SK-N-SH (cell line): ENCODE results near the gene ROS1. TPM values are rescaled to one million over a fixed set of nuclear protein-coding genes. Genes with fewer than 3 reads are reported as not detected.
A peak's percentile ranks its signal among the peaks of the same experiment; 100 is the strongest.

Experiments
- CTCF ChIA-PET: fragments of 300-600, 350-600 bp; formaldehyde crosslinking; extraction: SDS; loops from one replicate; lab custom pipeline; 2021; lab: Yijun Ruan, JAX
- POLR2A ChIA-PET: fragments of 350-600 bp; sonication (Branson Sonifier 250); formaldehyde crosslinking; extraction: SDS; loops from one replicate; lab custom pipeline; 2020; ENCODE audit warnings: antibody characterized with exemption, inconsistent platforms; lab: Yijun Ruan, JAX
- DNase-seq: peaks from one replicate; pipeline ENCODE4 v3.0.0; 2012
- H2AFZ ChIP-seq: fragments of 200-600 bp; sonication (generic); 2 replicates; pipeline ENCODE4 v1.8.1; 2016; ENCODE audit warnings: antibody characterized with exemption, mild to moderate bottlenecking, low read depth
- H3F3A ChIP-seq: fragments of 200-600 bp; sonication (generic); replicated peaks from 2 replicates; pipeline ENCODE3; 2016; ENCODE audit warnings: antibody characterized with exemption, mild to moderate bottlenecking; ENCODE audit not compliant: insufficient read depth
- H3K27ac ChIP-seq, 2 experiments: fragments of 200-500 bp in 1 of 2; fragments of 200-600 bp in 1 of 2; sonication (Bioruptor generic) in 1 of 2; sonication (generic), shearing (Covaris generic) in 1 of 2; 2 replicates each; pipeline versions ENCODE4 v1.5.1 to v1.6.1; 2014 to 2016; ENCODE audit warnings: low read depth in 2 of 2, inconsistent platforms in 1 of 2, low read length in 1 of 2, mild to moderate bottlenecking in 1 of 2, mixed read lengths in 1 of 2
- H3K27me3 ChIP-seq: fragments of 200-600 bp; sonication (generic), shearing (Covaris generic); 2 replicates; pipeline ENCODE4 v1.6.1; 2016; ENCODE audit warnings: mixed run types; ENCODE audit not compliant: insufficient read depth
- H3K36me3 ChIP-seq, 2 experiments: fragments of 200-500 bp in 1 of 2; fragments of 200-600 bp in 1 of 2; sonication (Bioruptor generic) in 1 of 2; sonication (generic) in 1 of 2; replicated peaks in 1 of 2; 2 replicates each; pipeline versions ENCODE3 to v1.5.1; 2014 to 2016; ENCODE audit warnings: low read length in 1 of 2, mild to moderate bottlenecking in 1 of 2; ENCODE audit not compliant: insufficient read depth in 2 of 2, control insufficient read depth in 1 of 2
- H3K4me1 ChIP-seq, 2 experiments: fragments of 200-500 bp in 1 of 2; fragments of 200-600 bp in 1 of 2; sonication (Bioruptor generic) in 1 of 2; sonication (generic), shearing (Covaris generic) in 1 of 2; 2 replicates each; pipeline versions ENCODE4 v1.5.1 to v1.6.1; 2014 to 2016; ENCODE audit warnings: low read depth in 1 of 2, low read length in 1 of 2, mixed run types in 1 of 2; ENCODE audit not compliant: insufficient read depth in 2 of 2, control insufficient read depth in 1 of 2
- H3K4me2 ChIP-seq: fragments of 200-600 bp; sonication (generic), shearing (Covaris generic); 2 replicates; pipeline ENCODE4 v1.6.1; 2017; ENCODE audit warnings: mixed run types
- H3K4me3 ChIP-seq, 2 experiments: fragments of 200-500 bp in 1 of 2; fragments of 200-600 bp in 1 of 2; sonication (Bioruptor generic) in 1 of 2; sonication (generic), shearing (Covaris generic) in 1 of 2; 2 replicates each; pipeline versions ENCODE4 v1.5.1 to v1.8.1; 2014 to 2016; ENCODE audit warnings: low read depth in 2 of 2, inconsistent platforms in 1 of 2, low read length in 1 of 2, mild to moderate bottlenecking in 1 of 2, mixed read lengths in 1 of 2, moderate library complexity in 1 of 2
- H3K79me2 ChIP-seq: fragments of 200-600 bp; sonication (generic); 2 replicates; pipeline ENCODE4 v1.8.1; 2017; ENCODE audit warnings: mild to moderate bottlenecking; ENCODE audit not compliant: insufficient read depth
- H3K9ac ChIP-seq: fragments of 200-600 bp; sonication (generic); 2 replicates; pipeline ENCODE4 v1.6.1; 2017; ENCODE audit warnings: mixed run types
- H3K9me2 ChIP-seq: fragments of 200-600 bp; sonication (generic); 2 replicates; pipeline ENCODE4 v1.6.1; 2017; ENCODE audit warnings: mixed run types
- H3K9me3 ChIP-seq: fragments of 200-600 bp; sonication (generic); 2 replicates; pipeline ENCODE4 v1.6.1; 2017; ENCODE audit warnings: mixed run types, mild to moderate bottlenecking, moderate library complexity
- H4K20me1 ChIP-seq: fragments of 200-600 bp; sonication (generic); 2 replicates; pipeline ENCODE4 v1.6.1; 2017; ENCODE audit warnings: mild to moderate bottlenecking, mixed run types; ENCODE audit not compliant: insufficient read depth
- CHD2 ChIP-seq: fragments of 150-350 bp; IDR thresholded peaks from 2 replicates; pipeline ENCODE4 v1.6.1; 2018; ENCODE audit warnings: low read length; ENCODE audit not compliant: partially characterized antibody
- ELF1 ChIP-seq: IDR thresholded peaks from 2 replicates; pipeline ENCODE4 v1.4.0; 2012
- FOSL2 ChIP-seq: IDR thresholded peaks from 2 replicates; pipeline ENCODE4 v1.4.0; 2012; ENCODE audit warnings: low read depth, mild to moderate bottlenecking, moderate library complexity, borderline replicate concordance
- FOXJ3 ChIP-seq: sonication (generic); formaldehyde crosslinking; IDR thresholded peaks from 2 replicates; pipeline ENCODE4 v1.5.1; 2020; ENCODE audit warnings: mild to moderate bottlenecking, missing genetic modification reagents
- FOXM1 ChIP-seq: IDR thresholded peaks from 2 replicates; pipeline ENCODE4 v1.4.0; 2012; ENCODE audit warnings: low read depth, mild to moderate bottlenecking
- GABPA ChIP-seq: IDR thresholded peaks from 2 replicates; pipeline ENCODE4 v1.4.0; 2012; ENCODE audit warnings: low read depth, mild to moderate bottlenecking
- MEF2A ChIP-seq: IDR thresholded peaks from 2 replicates; pipeline ENCODE4 v1.4.0; 2012; ENCODE audit warnings: low read depth, borderline replicate concordance
- MXI1 ChIP-seq: IDR thresholded peaks from 2 replicates; pipeline ENCODE4 v1.6.1; 2012; ENCODE audit warnings: mild to moderate bottlenecking, low read depth, low read length, improper control_type of control experiment
- NRF1 ChIP-seq: IDR thresholded peaks from 2 replicates; pipeline ENCODE4 v1.6.1; 2012; ENCODE audit warnings: low read depth, mild to moderate bottlenecking, low read length
- POLR2AphosphoS5 ChIP-seq: IDR thresholded peaks from 2 replicates; pipeline ENCODE4 v1.6.1; 2012; ENCODE audit warnings: low read depth, low read length
- RAD21 ChIP-seq: IDR thresholded peaks from 2 replicates; pipeline ENCODE4 v1.6.1; 2012; ENCODE audit warnings: mild to moderate bottlenecking, low read length
- RCOR1 ChIP-seq: fragments of 150-350 bp; IDR thresholded peaks from 2 replicates; pipeline ENCODE4 v1.6.1; 2017; ENCODE audit warnings: antibody characterized with exemption, low read length
- REST ChIP-seq: IDR thresholded peaks from 2 replicates; pipeline ENCODE4 v1.6.1; 2012; ENCODE audit warnings: mild to moderate bottlenecking, low read depth, low read length, moderate library complexity
- RFX5 ChIP-seq: IDR thresholded peaks from 2 replicates; pipeline ENCODE4 v1.6.1; 2012; ENCODE audit warnings: mild to moderate bottlenecking, improper control_type of control experiment, low read length
- RXRA ChIP-seq: IDR thresholded peaks from 2 replicates; pipeline ENCODE4 v1.4.0; 2012; ENCODE audit warnings: low read depth, mild to moderate bottlenecking, borderline replicate concordance
- YY1 ChIP-seq: IDR thresholded peaks from 2 replicates; pipeline ENCODE4 v1.4.0; 2012; ENCODE audit warnings: low read depth, mild to moderate bottlenecking
- WGBS: methylation state at CpG from one replicate; pipeline ENCODE4 v1.1.6; 2017; ENCODE audit warnings: low lambda C conversion rate; 5-methylcytosine and 5-hydroxymethylcytosine counted together
- polyA plus RNA-seq, 3 experiments: library from polyadenylated mRNA; depleted of rRNA; stranded (reverse); fragments of >200 nt; gene quantifications; 2 replicates each; pipeline ENCODE4 v1.2.3, GENCODE V29; 2012

Gene ROS1
- polyA plus RNA-seq, 1 of the 3 experiments (the other 2 are of a cell fraction): 1.8 TPM

GRCh38 chr6:117345292-117345610 lies 80.5 kb downstream of the ROS1 start:
- DNase-seq: no peak
- H3F3A ChIP-seq: no peaks in the 10 kb centered on the region
- no peaks in the 10 kb centered on the region for H3K9me3 ChIP-seq
- no peak overlapping the region for H3K4me2 ChIP-seq
- no peak overlapping the region for H3K27ac ChIP-seq
- no peaks in the 10 kb centered on the region for H3K9me2 ChIP-seq
- TF ChIP-seq RAD21 (no peak), REST (no peak)
- 42% methylated on average over 2 of the region's 2 CpGs for WGBS
- H3K9ac ChIP-seq: no peak overlapping the region
- H3K4me1 ChIP-seq: no peaks in the 10 kb centered on the region
- no peaks in the 10 kb centered on the region for H3K36me3 ChIP-seq
- POLR2A ChIA-PET: no interaction called here
- CTCF ChIA-PET: interaction anchor here (0.7 to 1.0 kb wide), 3 partner anchors 259 to 485 kb away, joined by 3 to 4 read pairs (median 3); no protein-coding TSS in a partner anchor
- H3K79me2 ChIP-seq: no peaks in the 10 kb centered on the region
- no peak overlapping the region for H3K4me3 ChIP-seq
- H3K27me3 ChIP-seq: no peaks in the 10 kb centered on the region
- H2AFZ ChIP-seq: no peak overlapping the region
- H4K20me1 ChIP-seq: no peaks in the 10 kb centered on the region

GRCh38 chr6:117344444-117345291 lies 81.1 kb downstream of the ROS1 start:
- ChIA-PET CTCF (interaction anchor here (0.7 kb wide), 1 partner anchor 485 kb away, joined by 4 read pairs; no protein-coding TSS in a partner anchor), POLR2A (no interaction called here)
- Histone ChIP-seq H3K9ac (no peak overlapping the region), H3K4me1 (no peaks in the 10 kb centered on the region), H4K20me1 (no peaks in the 10 kb centered on the region), H3K79me2 (no peaks in the 10 kb centered on the region), H3K4me2 (no peak overlapping the region), H3K4me3 (no peak overlapping the region), H3F3A (no peaks in the 10 kb centered on the region), H3K27me3 (no peaks in the 10 kb centered on the region), H3K27ac (no peak overlapping the region), H2AFZ (no peak overlapping the region), H3K9me3 (no peaks in the 10 kb centered on the region), H3K36me3 (no peaks in the 10 kb centered on the region), H3K9me2 (no peaks in the 10 kb centered on the region)
- no peak for TF ChIP-seq POLR2AphosphoS5
- TF ChIP-seq YY1: 0 out of 2 replicates have a peak, but pooled peaks have one; percentile 27
- no peak for DNase-seq
- WGBS: 20% methylated on average over 10 of the region's 12 CpGs

- CTCF ChIA-PET: no interaction called here
- no peak overlapping the region for H3K4me2 ChIP-seq
- H3K36me3 ChIP-seq: no peaks in the 10 kb centered on the region
- DNase-seq: no peak
- H3F3A ChIP-seq: no peaks in the 10 kb centered on the region
- POLR2A ChIA-PET: no interaction called here
- TF ChIP-seq RFX5: no peak
- TF ChIP-seq MEF2A: no peak
- no peak for TF ChIP-seq FOXM1
- no peak for TF ChIP-seq YY1
- no peak for TF ChIP-seq GABPA
- TF ChIP-seq ELF1: no peak
- no peak for TF ChIP-seq RAD21
- TF ChIP-seq NRF1: no peak
- TF ChIP-seq FOSL2: no peak
- TF ChIP-seq FOXJ3 (CRISPR knock-in tag): no peak
- TF ChIP-seq CHD2: no peak
- no peak for TF ChIP-seq RCOR1
- TF ChIP-seq MXI1: no peak
- TF ChIP-seq RXRA: no peak
- H3K27ac ChIP-seq: no peak overlapping the region
- H3K4me3 ChIP-seq: no peak overlapping the region
- H3K27me3 ChIP-seq: peaks cover 5% of the 10 kb centered on the region; the same call in 1 of the 2 replicates
- H4K20me1 ChIP-seq: no peaks in the 10 kb centered on the region
- no peaks in the 10 kb centered on the region for H3K9me3 ChIP-seq
- no peaks in the 10 kb centered on the region for H3K4me1 ChIP-seq
- H3K79me2 ChIP-seq: no peaks in the 10 kb centered on the region
- 0% methylated on average over 1 of the region's 1 CpG for WGBS
- H3K9me2 ChIP-seq: no peaks in the 10 kb centered on the region
- H3K9ac ChIP-seq: no peak overlapping the region
- no peak overlapping the region for H2AFZ ChIP-seq
These were observed 87.2 kb downstream of the ROS1 start for GRCh38 chr6:117338567-117338966.
